B cell (primary cell): ENCODE results near the gene DENND1A. TPM values are rescaled to one million over a fixed set of nuclear protein-coding genes. Genes with fewer than 3 reads are reported as not detected.

Source experiments
- ATAC-seq: fragments of 200-7000 bp; cut with Tn5 transposase; one replicate; pipeline ENCODE4 v1.10.0; 2021; ENCODE audit warnings: low read depth, mild to moderate bottlenecking, moderate number of reproducible peaks, moderate library complexity
- CTCF ChIA-PET: fragments of 350-600 bp; sonication (Branson Sonifier 250); formaldehyde crosslinking; loops from one replicate; lab custom pipeline; 2021; ENCODE audit warnings: antibody characterized with exemption, inconsistent platforms; lab: Charles Lee
- POLR2A ChIA-PET: fragments of 350-600 bp; sonication (Branson Sonifier 250); formaldehyde crosslinking; loops from one replicate; lab custom pipeline; 2021; ENCODE audit warnings: antibody characterized with exemption; lab: Charles Lee
- DNase-seq: peaks from one replicate; pipeline ENCODE4 v3.0.0; 2013
- H2AFZ ChIP-seq: 2 replicates; pipeline ENCODE4 v1.6.1; 2012; ENCODE audit warnings: mild to moderate bottlenecking, low read depth, low read length; ENCODE audit not compliant: insufficient read depth, poor library complexity, severe bottlenecking
- H3K27ac ChIP-seq, 2 donors: 1 replicate in 1 of 2; 2 replicates in 1 of 2; pipeline ENCODE4 v1.5.1; 2012 to 2013; ENCODE audit warnings: low read length in 2 of 2, mild to moderate bottlenecking in 2 of 2, moderate library complexity in 1 of 2
- H3K27me3 ChIP-seq, 4 experiments: fragments of 200-600 bp in 1 of 4; sonication (generic) in 1 of 4; replicated peaks in 1 of 4; 1 replicate in 2 of 4; 2 replicates in 2 of 4; pipeline versions ENCODE4 v1.6.1 to v1.7.0; 2013 to 2016; ENCODE audit warnings: low read length in 3 of 4, mild to moderate bottlenecking in 2 of 4, mixed read lengths in 1 of 4, moderate library complexity in 1 of 4; ENCODE audit not compliant: insufficient read depth in 4 of 4, control insufficient read depth in 3 of 4; ENCODE audit errors: control extremely low read depth in 1 of 4
- H3K36me3 ChIP-seq, 2 experiments: replicated peaks in 1 of 2; 1 replicate in 1 of 2; 2 replicates in 1 of 2; pipeline versions ENCODE4 v1.6.1 to v1.7.1; 2013; ENCODE audit warnings: low read length in 1 of 2; ENCODE audit not compliant: insufficient read depth in 2 of 2, control insufficient read depth in 1 of 2; ENCODE audit errors: control extremely low read depth in 1 of 2, extremely low read depth in 1 of 2
- H3K4me1 ChIP-seq, 2 donors: fragments of 200-600 bp in 1 of 2; sonication (generic) in 1 of 2; 1 replicate in 1 of 2; 2 replicates in 1 of 2; pipeline versions ENCODE4 v1.5.1 to v1.6.1; 2013 to 2017; ENCODE audit warnings: low read length in 2 of 2; ENCODE audit not compliant: control insufficient read depth in 2 of 2, insufficient read depth in 2 of 2
- H3K4me2 ChIP-seq: replicated peaks from 2 replicates; pipeline ENCODE3; 2012; ENCODE audit warnings: mild to moderate bottlenecking, low read depth, low read length; ENCODE audit not compliant: poor library complexity, severe bottlenecking
- H3K4me3 ChIP-seq, 5 experiments: fragments of 200-600 bp in 1 of 5; sonication (generic) in 1 of 5; 1 replicate in 3 of 5; 2 replicates in 2 of 5; pipeline versions ENCODE4 v1.5.1 to v1.7.0; 2011 to 2016; ENCODE audit warnings: low read length in 4 of 5, mild to moderate bottlenecking in 4 of 5, low read depth in 2 of 5, control low read depth in 1 of 5, moderate library complexity in 1 of 5; ENCODE audit not compliant: insufficient read depth in 1 of 5; ENCODE audit errors: control extremely low read depth in 1 of 5, extremely low read depth in 1 of 5
- H3K79me2 ChIP-seq: fragments of 200-600 bp; sonication (generic); one replicate; pipeline ENCODE4 v1.6.0; 2016; ENCODE audit warnings: low read length; ENCODE audit not compliant: control insufficient read depth, insufficient read depth
- H3K9ac ChIP-seq: fragments of 200-600 bp; sonication (generic); 2 replicates; pipeline ENCODE4 v1.6.1; 2017; ENCODE audit warnings: mild to moderate bottlenecking, low read length, moderate library complexity
- H3K9me3 ChIP-seq, 3 donors: one replicate each; pipeline versions ENCODE4 v1.6.1 to v1.7.1; 2013; ENCODE audit warnings: low read length in 2 of 3; ENCODE audit not compliant: control insufficient read depth in 2 of 3, insufficient read depth in 1 of 3; ENCODE audit errors: control extremely low read depth in 1 of 3
- H4K20me1 ChIP-seq: 2 replicates; pipeline ENCODE4 v1.6.0; 2012; ENCODE audit warnings: mild to moderate bottlenecking, low read length; ENCODE audit not compliant: insufficient read depth, control insufficient read depth, poor library complexity, severe bottlenecking
- H3K27ac Mint-ChIP-seq: one replicate; pipeline ENCODE4 v1.8.0; 2021; ENCODE audit warnings: mixed read lengths
- H3K27me3 Mint-ChIP-seq: one replicate; pipeline ENCODE4 v1.8.0; 2021; ENCODE audit warnings: mixed read lengths
- H3K4me1 Mint-ChIP-seq: one replicate; pipeline ENCODE4 v1.8.0; 2021; ENCODE audit warnings: mixed read lengths
- H3K4me3 Mint-ChIP-seq: one replicate; pipeline ENCODE4 v1.8.0; 2021; ENCODE audit warnings: mixed read lengths
- H3K9me3 Mint-ChIP-seq: one replicate; pipeline ENCODE4 v1.8.0; 2022; ENCODE audit warnings: mixed read lengths; ENCODE audit not compliant: insufficient read depth
- CTCF ChIP-seq: fragments of 200-600 bp; IDR thresholded peaks from one replicate; pipeline ENCODE4 v1.8.0; 2022; ENCODE audit warnings: antibody characterized with exemption, mild to moderate bottlenecking
- EZH2 ChIP-seq: IDR thresholded peaks from 2 replicates; pipeline ENCODE4 v1.6.1; 2012; ENCODE audit warnings: borderline replicate concordance, low read depth, mild to moderate bottlenecking, moderate library complexity, low read length; ENCODE audit not compliant: insufficient read depth, poor library complexity, severe bottlenecking
- WGBS: methylation state at CpG from one replicate; pipeline ENCODE4 v1.1.5; 2013; ENCODE audit warnings: missing lambda C conversion rate; ENCODE audit not compliant: insufficient coverage; 5-methylcytosine and 5-hydroxymethylcytosine counted together
- intact Hi-C: fragments of 100-400 bp; cut with micrococcal nuclease; formaldehyde crosslinking; loops from one replicate; pipeline ENCODE4 v1.10.0; 2022
- polyA plus RNA-seq: library from polyadenylated mRNA; depleted of rRNA; stranded (reverse); fragments of >200 nt; gene quantifications from 2 replicates; pipeline ENCODE4 v1.2.3, GENCODE V29; 2012
- total RNA-seq, 2 donors: library from RNA; stranded (reverse); fragments of 120-200 nt in 1 of 2; gene quantifications; 1 replicate in 1 of 2; 2 replicates in 1 of 2; pipeline versions ENCODE4 v1.2.3 to v1.2.4, GENCODE V29; 2013 to 2022

Gene DENND1A
- total and polyA plus RNA-seq, 2 donors (not counting 1 experiment from before 2014, with no cell fraction given), result 10.8 to 26.0 TPM

- WGBS, result 100% methylated on average over 3 of the region's 4 CpGs
- Histone ChIP-seq H3K9ac (no peak overlapping the region), H3K4me3 (no peak overlapping the region), H3K79me2 (no peaks in the 10 kb centered on the region), H4K20me1 (no peaks in the 10 kb centered on the region), H3K27ac (no peak overlapping the region), H3K36me3 (no peaks in the 10 kb centered on the region), H3K27me3 (no peaks in the 10 kb centered on the region), H3K4me2 (no peak overlapping the region), H3K4me1 (no peaks in the 10 kb centered on the region), H2AFZ (no peak overlapping the region), H3K9me3 (peaks cover 0 to 4% (median 0%) of the 10 kb centered on the region in 3 donors)
- DNase-seq (no peak), ATAC-seq (no peak)
- Mint-ChIP-seq H3K4me1 (no peaks in the 10 kb centered on the region), H3K4me3 (no peak overlapping the region), H3K9me3 (no peaks in the 10 kb centered on the region), H3K27ac (no peak overlapping the region), H3K27me3 (no peaks in the 10 kb centered on the region)
- no peak for TF ChIP-seq CTCF
- ChIA-PET CTCF (no interaction called here), POLR2A (no interaction called here)
- intact Hi-C loops, result no loop called here
Observed at GRCh38 chr9:123397975-123398374, 532.0 kb downstream of the DENND1A start.

- no peaks in the 10 kb centered on the region for H3K4me1 Mint-ChIP-seq
- Histone ChIP-seq H4K20me1 (no peaks in the 10 kb centered on the region), H3K36me3 (peaks cover 0 to 2% of the 10 kb centered on the region in 2 experiments), H3K27ac (no peak overlapping the region), H3K4me3 (no peak overlapping the region), H3K4me1 (no peaks in the 10 kb centered on the region), H3K9ac (no peak overlapping the region), H3K79me2 (no peaks in the 10 kb centered on the region), H3K9me3 (peaks cover 0 to 4% (median 0%) of the 10 kb centered on the region in 3 donors), H3K4me2 (no peak overlapping the region), H3K27me3 (no peaks in the 10 kb centered on the region), H2AFZ (no peak overlapping the region)
- no peak overlapping the region for H3K4me3 Mint-ChIP-seq
- ChIA-PET POLR2A (no interaction called here), CTCF (no interaction called here)
- DNase-seq (no peak), ATAC-seq (no peak)
- 93% methylated on average over 20 of the region's 24 CpGs for WGBS
- no peaks in the 10 kb centered on the region for H3K27me3 Mint-ChIP-seq
- no peaks in the 10 kb centered on the region for H3K9me3 Mint-ChIP-seq
- no peak overlapping the region for H3K27ac Mint-ChIP-seq
- TF ChIP-seq CTCF (no peak), EZH2 (no peak)
- intact Hi-C loops, result no loop called here
Observed at GRCh38 chr9:123395689-123396511, 534.0 kb downstream of the DENND1A start.
